ENCODE measurements around the gene DPP10.
"Not testable (repeated sequence)": the region's sequence is repeated elsewhere in the genome, so short reads cannot be mapped to it uniquely, and the experiment has no call there.

The DPP10 gene

GRCh38 chr2:114700440-114700839 is 258.0 kb downstream of the DPP10 start:
- no peaks in the 10 kb centered on the region for H3K36me3 Mint-ChIP-seq (ENCODE audit: insufficient read depth)
- no peak for ATAC-seq (replicated peaks; ENCODE audit: extremely low read depth, poor library complexity, severe bottlenecking)
- DNase-seq (ENCODE audit: low spot score in 2 of 2): no peak
- peaks cover 9% of the 10 kb centered on the region for H3K9me3 Mint-ChIP-seq
- H3K27me3 Mint-ChIP-seq: no peaks in the 10 kb centered on the region
- H3K27ac Mint-ChIP-seq (ENCODE audit: low read depth): no peak overlapping the region
- H3K4me3 Mint-ChIP-seq: no peak overlapping the region
- no peaks in the 10 kb centered on the region for H3K4me1 Mint-ChIP-seq

DNA sequence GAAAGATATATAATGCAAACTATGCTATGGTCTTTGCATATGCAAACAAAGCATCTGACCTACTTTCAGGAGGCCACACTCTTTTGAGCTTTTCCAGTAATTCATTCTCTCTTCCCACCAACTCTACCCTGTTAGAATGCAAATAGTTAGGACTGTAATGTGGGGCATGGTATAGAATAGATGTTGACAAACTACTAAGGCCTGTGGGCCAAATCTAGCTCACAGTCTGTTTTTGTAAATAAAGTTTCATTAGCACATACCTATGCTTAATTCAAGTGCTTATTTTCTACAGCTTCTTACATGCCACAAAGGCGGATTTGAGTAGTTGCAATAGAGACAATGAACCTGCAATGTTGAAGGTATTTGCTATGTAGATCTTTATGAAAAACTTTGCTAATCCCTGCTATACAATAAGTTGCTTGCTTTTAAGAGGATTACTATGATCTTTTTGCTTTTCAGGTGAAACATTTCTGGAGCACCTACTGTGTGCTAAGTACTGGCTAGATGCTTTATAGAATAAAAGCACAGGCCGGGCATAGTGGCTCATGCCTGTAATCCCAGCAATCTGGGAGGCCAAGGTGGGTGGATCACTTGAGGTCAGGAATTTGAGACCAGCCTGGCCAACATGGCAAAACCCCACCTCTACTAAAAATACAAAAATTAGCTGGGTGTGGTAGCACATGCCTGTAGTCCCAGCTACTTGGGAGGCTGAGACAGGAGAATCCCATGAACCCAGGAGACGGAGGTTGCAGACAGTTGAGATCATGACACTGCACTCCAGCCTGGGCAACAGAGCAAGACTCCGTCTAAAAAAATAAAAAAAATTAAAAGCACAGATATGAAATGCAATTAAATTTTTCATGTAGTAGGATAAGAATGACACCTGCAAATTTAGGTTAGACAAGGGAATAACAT is 267.8 kb downstream of the DPP10 start:
- no peak for DNase-seq (ENCODE audit: low spot score in 2 of 2)
- H3K27ac Mint-ChIP-seq (ENCODE audit: low read depth): no peak overlapping the region
- no peaks in the 10 kb centered on the region for H3K4me1 Mint-ChIP-seq
- ATAC-seq (replicated peaks; ENCODE audit: extremely low read depth, poor library complexity, severe bottlenecking): no peak
- no peaks in the 10 kb centered on the region for H3K27me3 Mint-ChIP-seq
- H3K36me3 Mint-ChIP-seq (ENCODE audit: insufficient read depth): no peaks in the 10 kb centered on the region
- H3K9me3 Mint-ChIP-seq: peaks cover 11% of the 10 kb centered on the region
- no peak overlapping the region for H3K4me3 Mint-ChIP-seq

GRCh38 chr2:114714313-114714712 is 271.9 kb downstream of the DPP10 start:
- H3K9me3 Mint-ChIP-seq: peaks cover 7% of the 10 kb centered on the region
- H3K27ac Mint-ChIP-seq (ENCODE audit: low read depth): no peak overlapping the region
- no peaks in the 10 kb centered on the region for H3K27me3 Mint-ChIP-seq
- no peak for DNase-seq (ENCODE audit: low spot score in 2 of 2)
- no peaks in the 10 kb centered on the region for H3K36me3 Mint-ChIP-seq (ENCODE audit: insufficient read depth)
- no peak for ATAC-seq (replicated peaks; ENCODE audit: extremely low read depth, poor library complexity, severe bottlenecking)
- H3K4me1 Mint-ChIP-seq: no peaks in the 10 kb centered on the region
- no peak overlapping the region for H3K4me3 Mint-ChIP-seq

DNA sequence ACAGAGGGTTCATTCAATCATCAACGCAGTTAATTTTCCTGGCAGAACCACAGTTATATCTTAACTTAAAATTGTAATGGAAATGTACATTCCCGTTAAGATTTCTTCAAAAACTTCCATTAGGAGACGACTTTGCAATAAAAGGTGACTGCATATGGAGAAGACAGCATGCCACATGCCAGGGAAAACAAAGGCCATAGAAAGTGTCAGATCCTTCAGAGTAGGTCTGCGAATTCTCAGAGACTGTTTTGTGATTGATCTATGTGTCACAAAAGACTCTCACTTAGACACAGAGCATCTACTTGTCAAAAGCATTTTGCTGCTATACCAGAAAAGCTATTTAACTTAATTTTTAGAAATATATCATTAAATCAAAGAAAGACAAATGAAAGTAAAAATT is 274.6 kb downstream of the DPP10 start:
- no peaks in the 10 kb centered on the region for H3K27me3 Mint-ChIP-seq
- H3K4me3 Mint-ChIP-seq: no peak overlapping the region
- no peaks in the 10 kb centered on the region for H3K4me1 Mint-ChIP-seq
- H3K9me3 Mint-ChIP-seq: peaks cover 14% of the 10 kb centered on the region
- H3K36me3 Mint-ChIP-seq (ENCODE audit: insufficient read depth): no peaks in the 10 kb centered on the region
- no peak overlapping the region for H3K27ac Mint-ChIP-seq (ENCODE audit: low read depth)
- DNase-seq (ENCODE audit: low spot score in 2 of 2) (no peak), ATAC-seq (replicated peaks; ENCODE audit: extremely low read depth, poor library complexity, severe bottlenecking) (no peak)

DNA sequence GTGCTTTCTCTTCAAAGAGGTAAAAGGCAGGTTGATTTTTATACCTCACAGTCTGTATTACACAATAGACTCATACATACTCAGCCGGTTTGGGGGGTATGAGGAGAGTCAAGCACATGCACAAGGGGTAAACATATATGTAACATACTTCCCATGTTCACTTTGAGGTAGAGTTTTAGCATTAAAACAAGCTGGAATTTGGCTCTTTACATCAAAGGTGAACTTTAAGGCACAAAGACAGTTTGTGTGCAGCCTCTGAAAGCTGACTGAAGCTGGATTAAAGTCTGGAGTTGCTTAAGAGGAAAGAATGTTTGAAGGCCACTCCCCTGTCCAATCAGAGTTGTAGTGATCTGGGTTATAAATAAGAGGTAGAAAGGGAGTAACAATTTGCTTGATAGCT is 282.0 kb downstream of the DPP10 start:
- H3K27me3 Mint-ChIP-seq: no peaks in the 10 kb centered on the region

GRCh38 chr2:114727012-114727411 is 284.6 kb downstream of the DPP10 start:
- Mint-ChIP-seq H3K4me1 (no peaks in the 10 kb centered on the region), H3K4me3 (no peak overlapping the region), H3K36me3 (ENCODE audit: insufficient read depth) (no peaks in the 10 kb centered on the region), H3K9me3 (peaks cover 15% of the 10 kb centered on the region), H3K27ac (ENCODE audit: low read depth) (no peak overlapping the region), H3K27me3 (no peaks in the 10 kb centered on the region)
- ATAC-seq (replicated peaks; ENCODE audit: extremely low read depth, poor library complexity, severe bottlenecking) (no peak), DNase-seq (ENCODE audit: low spot score in 2 of 2) (no peak)

More for the DNA sequence above, 282.0 kb downstream of the DPP10 start:
- Mint-ChIP-seq H3K27ac (ENCODE audit: low read depth) (no peak overlapping the region), H3K9me3 (peaks cover 15% of the 10 kb centered on the region), H3K4me1 (no peaks in the 10 kb centered on the region), H3K36me3 (ENCODE audit: insufficient read depth) (no peaks in the 10 kb centered on the region), H3K4me3 (no peak overlapping the region)
- DNase-seq (ENCODE audit: low spot score in 2 of 2) (no peak), ATAC-seq (replicated peaks; ENCODE audit: extremely low read depth, poor library complexity, severe bottlenecking) (no peak)

- Mint-ChIP-seq H3K27ac (ENCODE audit: low read depth) (no peak overlapping the region), H3K4me3 (no peak overlapping the region), H3K27me3 (no peaks in the 10 kb centered on the region), H3K36me3 (ENCODE audit: insufficient read depth) (no peaks in the 10 kb centered on the region), H3K9me3 (peaks cover 19% of the 10 kb centered on the region), H3K4me1 (no peaks in the 10 kb centered on the region)
- ATAC-seq (replicated peaks; ENCODE audit: extremely low read depth, poor library complexity, severe bottlenecking) (no peak), DNase-seq (ENCODE audit: low spot score in 2 of 2) (no peak)
Measured at GRCh38 chr2:114728372-114728771, 285.9 kb downstream of the DPP10 start.

- ATAC-seq (replicated peaks; ENCODE audit: extremely low read depth, poor library complexity, severe bottlenecking) (no peak), DNase-seq (ENCODE audit: low spot score in 2 of 2) (no peak)
- Mint-ChIP-seq H3K9me3 (peaks cover 19% of the 10 kb centered on the region), H3K36me3 (ENCODE audit: insufficient read depth) (no peaks in the 10 kb centered on the region), H3K27ac (ENCODE audit: low read depth) (no peak overlapping the region), H3K4me1 (no peaks in the 10 kb centered on the region), H3K27me3 (no peaks in the 10 kb centered on the region), H3K4me3 (no peak overlapping the region)
Measured at GRCh38 chr2:114729026-114729425, 286.6 kb downstream of the DPP10 start.

DNA sequence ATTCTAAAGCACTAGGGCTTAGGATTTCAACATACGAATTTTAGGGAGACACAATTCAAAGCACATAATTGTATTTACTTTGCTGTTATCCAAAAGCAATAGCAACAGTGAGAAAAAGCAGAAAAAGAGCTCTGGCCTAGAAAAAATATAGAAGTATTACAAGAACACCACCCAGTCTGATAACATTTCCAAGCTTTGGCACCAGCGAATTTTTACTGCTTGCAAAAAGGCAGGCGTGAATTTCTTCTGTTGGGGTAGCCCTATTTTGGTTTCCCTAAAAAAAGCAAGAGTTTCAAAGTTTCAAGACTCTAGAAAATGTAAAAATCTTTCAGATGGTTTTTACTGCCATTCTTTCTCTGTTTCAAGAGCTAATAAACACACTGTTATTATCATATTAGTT is 292.7 kb downstream of the DPP10 start:
- Mint-ChIP-seq H3K4me1 (no peaks in the 10 kb centered on the region), H3K27me3 (no peaks in the 10 kb centered on the region), H3K4me3 (no peak overlapping the region), H3K36me3 (ENCODE audit: insufficient read depth) (no peaks in the 10 kb centered on the region), H3K27ac (ENCODE audit: low read depth) (no peak overlapping the region), H3K9me3 (peaks cover 18% of the 10 kb centered on the region)
- no peak for ATAC-seq (replicated peaks; ENCODE audit: extremely low read depth, poor library complexity, severe bottlenecking)
- DNase-seq (ENCODE audit: low spot score in 2 of 2): no peak

DNA sequence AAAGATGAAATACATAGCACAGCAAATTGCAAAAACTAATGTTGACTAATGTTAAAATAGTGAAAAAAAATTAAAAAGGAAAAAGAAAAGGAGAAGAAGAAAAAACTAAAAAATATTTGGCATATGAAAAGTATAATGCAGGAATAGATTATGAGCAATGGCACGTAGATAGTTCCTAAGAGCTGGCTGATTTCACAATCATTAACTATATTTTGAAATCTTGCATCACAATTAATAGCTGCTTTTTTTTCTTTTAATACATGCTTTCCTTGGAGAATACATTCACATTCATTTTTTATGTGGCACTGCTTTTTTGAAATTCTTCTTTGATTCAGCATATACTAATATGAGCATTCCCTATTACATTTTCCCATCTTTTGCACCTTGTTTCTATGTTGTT is 299.8 kb downstream of the DPP10 start:
- Mint-ChIP-seq H3K27ac (ENCODE audit: low read depth) (no peak overlapping the region), H3K4me3 (no peak overlapping the region), H3K9me3 (peaks cover 23% of the 10 kb centered on the region), H3K36me3 (ENCODE audit: insufficient read depth) (no peaks in the 10 kb centered on the region), H3K4me1 (no peaks in the 10 kb centered on the region), H3K27me3 (no peaks in the 10 kb centered on the region)
- ATAC-seq (replicated peaks; ENCODE audit: extremely low read depth, poor library complexity, severe bottlenecking) (no peak), DNase-seq (ENCODE audit: low spot score in 2 of 2) (no peak)

DNA sequence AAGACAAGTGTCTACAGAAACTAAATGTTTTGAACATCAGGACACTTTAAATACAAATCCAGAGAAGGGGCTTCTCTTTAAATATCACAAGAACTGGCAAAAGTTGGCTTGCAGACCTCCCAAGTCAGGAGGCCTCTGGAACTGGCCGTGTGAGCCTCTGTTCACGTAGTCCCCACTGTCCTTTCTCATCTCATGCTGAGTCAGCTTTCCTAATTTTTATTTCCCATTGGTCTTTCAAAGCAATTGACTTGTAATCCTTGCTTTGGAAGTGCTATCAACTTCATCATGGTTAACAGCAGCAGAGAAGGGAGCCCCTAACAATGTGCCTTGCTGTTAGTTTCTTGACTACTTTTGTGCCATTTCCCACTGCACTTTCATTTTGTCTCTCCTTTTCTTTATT is 303.3 kb downstream of the DPP10 start:
- Mint-ChIP-seq H3K27me3 (no peaks in the 10 kb centered on the region), H3K9me3 (peaks cover 23% of the 10 kb centered on the region), H3K36me3 (ENCODE audit: insufficient read depth) (no peaks in the 10 kb centered on the region), H3K4me3 (no peak overlapping the region), H3K27ac (ENCODE audit: low read depth) (no peak overlapping the region), H3K4me1 (no peaks in the 10 kb centered on the region)
- DNase-seq (ENCODE audit: low spot score in 2 of 2) (no peak), ATAC-seq (replicated peaks; ENCODE audit: extremely low read depth, poor library complexity, severe bottlenecking) (no peak)

DNA sequence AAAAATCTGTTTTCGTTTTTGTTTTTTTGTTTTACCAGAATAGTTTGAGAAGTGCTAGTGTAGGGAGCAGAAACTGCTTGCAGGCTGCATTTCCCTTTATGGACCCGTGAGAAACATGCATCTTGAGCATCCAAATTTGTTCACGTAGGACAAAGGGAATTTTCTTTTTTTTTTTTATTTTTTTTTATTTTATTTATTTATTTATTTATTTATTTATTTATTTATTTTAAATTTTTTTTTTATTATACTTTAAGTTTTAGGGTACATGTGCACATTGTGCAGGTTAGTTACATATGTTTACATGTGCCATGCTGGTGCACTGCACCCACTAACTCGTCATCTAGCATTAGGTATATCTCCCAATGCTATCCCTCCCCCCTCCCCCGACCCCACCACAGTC is 305.7 kb downstream of the DPP10 start:
- not testable (repeated sequence) for H3K27me3 Mint-ChIP-seq
- peaks cover 19% of the 10 kb centered on the region for H3K9me3 Mint-ChIP-seq

GRCh38 chr2:114752425-114752824 is 310.0 kb downstream of the DPP10 start:
- Mint-ChIP-seq H3K27me3 (no peaks in the 10 kb centered on the region), H3K9me3 (peaks cover 11% of the 10 kb centered on the region), H3K27ac (ENCODE audit: low read depth) (no peak overlapping the region), H3K4me3 (no peak overlapping the region), H3K4me1 (no peaks in the 10 kb centered on the region), H3K36me3 (ENCODE audit: insufficient read depth) (peaks cover 3% of the 10 kb centered on the region)
- ATAC-seq (replicated peaks; ENCODE audit: extremely low read depth, poor library complexity, severe bottlenecking): no peak
- DNase-seq (ENCODE audit: low spot score in 2 of 2): no peak

More for the DNA sequence above, 305.7 kb downstream of the DPP10 start:
- ATAC-seq (replicated peaks; ENCODE audit: extremely low read depth, poor library complexity, severe bottlenecking); H3K4me1 Mint-ChIP-seq; H3K4me3 Mint-ChIP-seq; H3K36me3 Mint-ChIP-seq (ENCODE audit: insufficient read depth); DNase-seq (ENCODE audit: low spot score in 2 of 2); H3K27ac Mint-ChIP-seq (ENCODE audit: low read depth): not testable (repeated sequence)
